ENCODE results near the gene C6orf120.

Gene C6orf120

GRCh38 chr6:169669147-169669546 lies 32.8 kb upstream of the C6orf120 start:
- no peaks in the 10 kb centered on the region for H3K9me3 ChIP-seq (replicated peaks; ENCODE audit: insufficient read depth, low read length)
- no peaks in the 10 kb centered on the region for H3F3A ChIP-seq (ENCODE audit: insufficient read depth, low read length)
- H3K27ac ChIP-seq (ENCODE audit: low read length): no peak overlapping the region
- no peaks in the 10 kb centered on the region for H3K36me3 ChIP-seq (replicated peaks; ENCODE audit: insufficient read depth, low read length)
- TF ChIP-seq EZH2 (optimal IDR thresholded peaks at IDR 0.05; ENCODE audit: low read depth, low read length): no peak
- TF ChIP-seq, protein P1, sequence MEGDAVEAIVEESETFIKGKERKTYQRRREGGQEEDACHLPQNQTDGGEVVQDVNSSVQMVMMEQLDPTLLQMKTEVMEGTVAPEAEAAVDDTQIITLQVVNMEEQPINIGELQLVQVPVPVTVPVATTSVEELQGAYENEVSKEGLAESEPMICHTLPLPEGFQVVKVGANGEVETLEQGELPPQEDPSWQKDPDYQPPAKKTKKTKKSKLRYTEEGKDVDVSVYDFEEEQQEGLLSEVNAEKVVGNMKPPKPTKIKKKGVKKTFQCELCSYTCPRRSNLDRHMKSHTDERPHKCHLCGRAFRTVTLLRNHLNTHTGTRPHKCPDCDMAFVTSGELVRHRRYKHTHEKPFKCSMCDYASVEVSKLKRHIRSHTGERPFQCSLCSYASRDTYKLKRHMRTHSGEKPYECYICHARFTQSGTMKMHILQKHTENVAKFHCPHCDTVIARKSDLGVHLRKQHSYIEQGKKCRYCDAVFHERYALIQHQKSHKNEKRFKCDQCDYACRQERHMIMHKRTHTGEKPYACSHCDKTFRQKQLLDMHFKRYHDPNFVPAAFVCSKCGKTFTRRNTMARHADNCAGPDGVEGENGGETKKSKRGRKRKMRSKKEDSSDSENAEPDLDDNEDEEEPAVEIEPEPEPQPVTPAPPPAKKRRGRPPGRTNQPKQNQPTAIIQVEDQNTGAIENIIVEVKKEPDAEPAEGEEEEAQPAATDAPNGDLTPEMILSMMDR (IDR thresholded peaks at IDR 0.05; ENCODE audit: low read length): no peak
- no peak for TF ChIP-seq EZH2phosphoT487 (IDR thresholded peaks at IDR 0.05; ENCODE audit: low read length)
- no peak for DNase-seq
- no peaks in the 10 kb centered on the region for H3K9me2 ChIP-seq (replicated peaks; ENCODE audit: insufficient read depth, low read length)
- H2AFZ ChIP-seq (ENCODE audit: low read length): no peak overlapping the region
- H4K20me1 ChIP-seq (ENCODE audit: insufficient read depth, low read length): no peaks in the 10 kb centered on the region
- no peaks in the 10 kb centered on the region for H3K79me2 ChIP-seq (ENCODE audit: low read length)
- no peak overlapping the region for H3K9ac ChIP-seq (ENCODE audit: low read length)
- H3K4me1 ChIP-seq (ENCODE audit: low read length): no peaks in the 10 kb centered on the region
- no peak overlapping the region for H3K4me3 ChIP-seq (ENCODE audit: low read length)
- H3K4me2 ChIP-seq (ENCODE audit: low read depth, low read length): no peak overlapping the region
- no peaks in the 10 kb centered on the region for H3K27me3 ChIP-seq (replicated peaks; ENCODE audit: insufficient read depth, low read length)

GRCh38 chr6:169669889-169670288 lies 32.0 kb upstream of the C6orf120 start:
- H3K27me3 ChIP-seq (replicated peaks; ENCODE audit: insufficient read depth, low read length): no peaks in the 10 kb centered on the region
- H3K4me1 ChIP-seq (ENCODE audit: low read length): no peaks in the 10 kb centered on the region
- H3K79me2 ChIP-seq (ENCODE audit: low read length): no peaks in the 10 kb centered on the region
- TF ChIP-seq EZH2phosphoT487 (IDR thresholded peaks at IDR 0.05; ENCODE audit: low read length) (no peak), EZH2 (optimal IDR thresholded peaks at IDR 0.05; ENCODE audit: low read depth, low read length) (no peak)
- TF ChIP-seq, protein P1 (IDR thresholded peaks at IDR 0.05; ENCODE audit: low read length): no peak
- no peaks in the 10 kb centered on the region for H3K36me3 ChIP-seq (replicated peaks; ENCODE audit: insufficient read depth, low read length)
- no peak overlapping the region for H3K27ac ChIP-seq (ENCODE audit: low read length)
- no peak for DNase-seq
- H3K4me3 ChIP-seq (ENCODE audit: low read length): no peak overlapping the region
- H3K9me3 ChIP-seq (replicated peaks; ENCODE audit: insufficient read depth, low read length): no peaks in the 10 kb centered on the region
- no peaks in the 10 kb centered on the region for H4K20me1 ChIP-seq (ENCODE audit: insufficient read depth, low read length)
- no peak overlapping the region for H3K9ac ChIP-seq (ENCODE audit: low read length)
- no peak overlapping the region for H3K4me2 ChIP-seq (ENCODE audit: low read depth, low read length)
- H2AFZ ChIP-seq (ENCODE audit: low read length): no peak overlapping the region
- H3F3A ChIP-seq (ENCODE audit: insufficient read depth, low read length): no peaks in the 10 kb centered on the region
- H3K9me2 ChIP-seq (replicated peaks; ENCODE audit: insufficient read depth, low read length): no peaks in the 10 kb centered on the region

GRCh38 chr6:169671563-169671962 lies 30.4 kb upstream of the C6orf120 start:
- no peaks in the 10 kb centered on the region for H3K9me2 ChIP-seq (replicated peaks; ENCODE audit: insufficient read depth, low read length)
- H3K4me3 ChIP-seq (ENCODE audit: low read length): no peak overlapping the region
- H3K9ac ChIP-seq (ENCODE audit: low read length): no peak overlapping the region
- no peak overlapping the region for H3K4me2 ChIP-seq (ENCODE audit: low read depth, low read length)
- H2AFZ ChIP-seq (ENCODE audit: low read length): no peak overlapping the region
- no peaks in the 10 kb centered on the region for H3K4me1 ChIP-seq (ENCODE audit: low read length)
- TF ChIP-seq EZH2phosphoT487 (IDR thresholded peaks at IDR 0.05; ENCODE audit: low read length) (no peak), EZH2 (optimal IDR thresholded peaks at IDR 0.05; ENCODE audit: low read depth, low read length) (no peak)
- TF ChIP-seq, protein P1 (IDR thresholded peaks at IDR 0.05; ENCODE audit: low read length): no peak
- no peaks in the 10 kb centered on the region for H3K9me3 ChIP-seq (replicated peaks; ENCODE audit: insufficient read depth, low read length)
- no peaks in the 10 kb centered on the region for H3K79me2 ChIP-seq (ENCODE audit: low read length)
- H3F3A ChIP-seq (ENCODE audit: insufficient read depth, low read length): no peaks in the 10 kb centered on the region
- DNase-seq: no peak
- H3K27me3 ChIP-seq (replicated peaks; ENCODE audit: insufficient read depth, low read length): no peaks in the 10 kb centered on the region
- no peak overlapping the region for H3K27ac ChIP-seq (ENCODE audit: low read length)
- H4K20me1 ChIP-seq (ENCODE audit: insufficient read depth, low read length): no peaks in the 10 kb centered on the region
- H3K36me3 ChIP-seq (replicated peaks; ENCODE audit: insufficient read depth, low read length): no peaks in the 10 kb centered on the region

Measured in MM.1S (cell line).